SK-N-SH (cell line): Measurements from ENCODE around the gene MED27. TPM values are rescaled to one million over a fixed set of nuclear protein-coding genes. Genes with fewer than 3 reads are reported as not detected.

Experiments used
- CHD2 ChIP-seq: fragments of 150-350 bp; IDR thresholded peaks from 2 replicates; pipeline ENCODE4 v1.6.1; 2018; ENCODE audit warnings: low read length; ENCODE audit not compliant: partially characterized antibody
- ELF1 ChIP-seq: IDR thresholded peaks from 2 replicates; pipeline ENCODE4 v1.4.0; 2012
- GABPA ChIP-seq: IDR thresholded peaks from 2 replicates; pipeline ENCODE4 v1.4.0; 2012; ENCODE audit warnings: low read depth, mild to moderate bottlenecking
- JUND ChIP-seq: IDR thresholded peaks from 2 replicates; pipeline ENCODE4 v1.4.0; 2012
- MEF2A ChIP-seq: IDR thresholded peaks from 2 replicates; pipeline ENCODE4 v1.4.0; 2012; ENCODE audit warnings: low read depth, borderline replicate concordance
- MXI1 ChIP-seq: IDR thresholded peaks from 2 replicates; pipeline ENCODE4 v1.6.1; 2012; ENCODE audit warnings: mild to moderate bottlenecking, low read depth, low read length, improper control_type of control experiment
- NFIC ChIP-seq: IDR thresholded peaks from 2 replicates; pipeline ENCODE4 v1.4.0; 2012; ENCODE audit warnings: borderline replicate concordance
- NRF1 ChIP-seq: IDR thresholded peaks from 2 replicates; pipeline ENCODE4 v1.6.1; 2012; ENCODE audit warnings: low read depth, mild to moderate bottlenecking, low read length
- POLR2AphosphoS5 ChIP-seq: IDR thresholded peaks from 2 replicates; pipeline ENCODE4 v1.6.1; 2012; ENCODE audit warnings: low read depth, low read length
- RAD21 ChIP-seq: IDR thresholded peaks from 2 replicates; pipeline ENCODE4 v1.6.1; 2012; ENCODE audit warnings: mild to moderate bottlenecking, low read length
- RCOR1 ChIP-seq: fragments of 150-350 bp; IDR thresholded peaks from 2 replicates; pipeline ENCODE4 v1.6.1; 2017; ENCODE audit warnings: antibody characterized with exemption, low read length
- RFX5 ChIP-seq: IDR thresholded peaks from 2 replicates; pipeline ENCODE4 v1.6.1; 2012; ENCODE audit warnings: mild to moderate bottlenecking, improper control_type of control experiment, low read length
- SIN3A ChIP-seq: IDR thresholded peaks from 2 replicates; pipeline ENCODE4 v1.6.1; 2012; ENCODE audit warnings: low read depth, mild to moderate bottlenecking, low read length, moderate library complexity, borderline replicate concordance
- SMC3 ChIP-seq: IDR thresholded peaks from 2 replicates; pipeline ENCODE4 v1.6.1; 2012; ENCODE audit warnings: low read depth, low read length, improper control_type of control experiment
- TAF1 ChIP-seq: IDR thresholded peaks from 2 replicates; pipeline ENCODE4 v1.6.1; 2012; ENCODE audit warnings: low read depth, mild to moderate bottlenecking, low read length, moderate library complexity, borderline replicate concordance
- TCF12 ChIP-seq: IDR thresholded peaks from 2 replicates; pipeline ENCODE4 v1.4.0; 2012
- TEAD4 ChIP-seq: IDR thresholded peaks from 2 replicates; pipeline ENCODE4 v1.4.0; 2012; ENCODE audit warnings: mild to moderate bottlenecking, borderline replicate concordance; ENCODE audit not compliant: insufficient read depth
- YY1 ChIP-seq: IDR thresholded peaks from 2 replicates; pipeline ENCODE4 v1.4.0; 2012; ENCODE audit warnings: low read depth, mild to moderate bottlenecking
- polyA plus RNA-seq, 3 experiments: library from polyadenylated mRNA; depleted of rRNA; stranded (reverse); fragments of >200 nt; gene quantifications; 2 replicates each; pipeline ENCODE4 v1.2.3, GENCODE V29; 2012
- TF ChIP-seq, protein P1 (sequence below): IDR thresholded peaks from 2 replicates; pipeline ENCODE4 v1.4.0; 2012; ENCODE audit warnings: low read depth, borderline replicate concordance
- TF ChIP-seq, protein P2 (sequence below): IDR thresholded peaks from 2 replicates; pipeline ENCODE4 v1.6.1; 2012; ENCODE audit warnings: mild to moderate bottlenecking, low read depth, low read length, moderate library complexity
- TF ChIP-seq, protein P3 (sequence below): fragments of 200-600 bp; sonication (generic); IDR thresholded peaks from 2 replicates; pipeline ENCODE4 v1.6.1; 2017; ENCODE audit warnings: antibody characterized with exemption, mild to moderate bottlenecking, moderate library complexity
- TF ChIP-seq, protein P4 (sequence below): IDR thresholded peaks from 2 replicates; pipeline ENCODE4 v1.4.0; 2012; ENCODE audit warnings: low read depth

The MED27 gene
- polyA plus RNA-seq, 1 of the 3 experiments (the other 2 are of a cell fraction): 35.0 TPM

DNA sequence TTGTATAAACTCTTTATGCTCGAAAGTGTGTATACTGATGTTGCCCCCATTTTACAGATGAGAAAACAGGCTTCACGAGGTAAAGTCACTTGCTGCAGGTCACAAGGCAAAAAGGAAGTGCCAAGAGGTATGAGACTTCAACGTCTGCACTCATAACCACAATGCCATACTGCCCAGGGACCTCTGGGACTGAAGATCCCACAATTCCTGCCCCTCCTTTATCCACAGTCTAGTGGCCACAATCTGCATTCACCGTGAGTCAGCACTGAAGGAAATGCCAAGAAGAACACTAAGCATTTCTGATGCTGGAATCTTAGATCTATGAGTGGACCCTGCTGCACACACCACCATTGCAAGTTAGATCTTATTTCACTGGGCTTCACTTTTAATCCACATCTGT lies 37.3 kb downstream of the MED27 start (continued):
- TF ChIP-seq JUND (peak; percentile 94), TEAD4 (peak; percentile 83), YY1 (peak; percentile 16; the same call in 1 of the 2 replicates), MXI1 (no peak), TAF1 (no peak; the same call in 1 of the 2 replicates), RCOR1 (no peak; the same call in 1 of the 2 replicates), MEF2A (no peak), SIN3A (peak; percentile 40; the same call in 1 of the 2 replicates), NRF1 (no peak), ELF1 (peak; percentile 38; the same call in 1 of the 2 replicates), RFX5 (no peak), TCF12 (peak; percentile 92), SMC3 (no peak), NFIC (peak; percentile 90), GABPA (no peak), RAD21 (no peak), CHD2 (no peak), POLR2AphosphoS5 (peak; percentile 61; the same call in 1 of the 2 replicates)
- TF ChIP-seq, protein P1, sequence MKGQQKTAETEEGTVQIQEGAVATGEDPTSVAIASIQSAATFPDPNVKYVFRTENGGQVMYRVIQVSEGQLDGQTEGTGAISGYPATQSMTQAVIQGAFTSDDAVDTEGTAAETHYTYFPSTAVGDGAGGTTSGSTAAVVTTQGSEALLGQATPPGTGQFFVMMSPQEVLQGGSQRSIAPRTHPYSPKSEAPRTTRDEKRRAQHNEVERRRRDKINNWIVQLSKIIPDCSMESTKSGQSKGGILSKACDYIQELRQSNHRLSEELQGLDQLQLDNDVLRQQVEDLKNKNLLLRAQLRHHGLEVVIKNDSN: no peak
- TF ChIP-seq, protein P2, sequence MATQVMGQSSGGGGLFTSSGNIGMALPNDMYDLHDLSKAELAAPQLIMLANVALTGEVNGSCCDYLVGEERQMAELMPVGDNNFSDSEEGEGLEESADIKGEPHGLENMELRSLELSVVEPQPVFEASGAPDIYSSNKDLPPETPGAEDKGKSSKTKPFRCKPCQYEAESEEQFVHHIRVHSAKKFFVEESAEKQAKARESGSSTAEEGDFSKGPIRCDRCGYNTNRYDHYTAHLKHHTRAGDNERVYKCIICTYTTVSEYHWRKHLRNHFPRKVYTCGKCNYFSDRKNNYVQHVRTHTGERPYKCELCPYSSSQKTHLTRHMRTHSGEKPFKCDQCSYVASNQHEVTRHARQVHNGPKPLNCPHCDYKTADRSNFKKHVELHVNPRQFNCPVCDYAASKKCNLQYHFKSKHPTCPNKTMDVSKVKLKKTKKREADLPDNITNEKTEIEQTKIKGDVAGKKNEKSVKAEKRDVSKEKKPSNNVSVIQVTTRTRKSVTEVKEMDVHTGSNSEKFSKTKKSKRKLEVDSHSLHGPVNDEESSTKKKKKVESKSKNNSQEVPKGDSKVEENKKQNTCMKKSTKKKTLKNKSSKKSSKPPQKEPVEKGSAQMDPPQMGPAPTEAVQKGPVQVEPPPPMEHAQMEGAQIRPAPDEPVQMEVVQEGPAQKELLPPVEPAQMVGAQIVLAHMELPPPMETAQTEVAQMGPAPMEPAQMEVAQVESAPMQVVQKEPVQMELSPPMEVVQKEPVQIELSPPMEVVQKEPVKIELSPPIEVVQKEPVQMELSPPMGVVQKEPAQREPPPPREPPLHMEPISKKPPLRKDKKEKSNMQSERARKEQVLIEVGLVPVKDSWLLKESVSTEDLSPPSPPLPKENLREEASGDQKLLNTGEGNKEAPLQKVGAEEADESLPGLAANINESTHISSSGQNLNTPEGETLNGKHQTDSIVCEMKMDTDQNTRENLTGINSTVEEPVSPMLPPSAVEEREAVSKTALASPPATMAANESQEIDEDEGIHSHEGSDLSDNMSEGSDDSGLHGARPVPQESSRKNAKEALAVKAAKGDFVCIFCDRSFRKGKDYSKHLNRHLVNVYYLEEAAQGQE: no peak
- TF ChIP-seq, protein P3, sequence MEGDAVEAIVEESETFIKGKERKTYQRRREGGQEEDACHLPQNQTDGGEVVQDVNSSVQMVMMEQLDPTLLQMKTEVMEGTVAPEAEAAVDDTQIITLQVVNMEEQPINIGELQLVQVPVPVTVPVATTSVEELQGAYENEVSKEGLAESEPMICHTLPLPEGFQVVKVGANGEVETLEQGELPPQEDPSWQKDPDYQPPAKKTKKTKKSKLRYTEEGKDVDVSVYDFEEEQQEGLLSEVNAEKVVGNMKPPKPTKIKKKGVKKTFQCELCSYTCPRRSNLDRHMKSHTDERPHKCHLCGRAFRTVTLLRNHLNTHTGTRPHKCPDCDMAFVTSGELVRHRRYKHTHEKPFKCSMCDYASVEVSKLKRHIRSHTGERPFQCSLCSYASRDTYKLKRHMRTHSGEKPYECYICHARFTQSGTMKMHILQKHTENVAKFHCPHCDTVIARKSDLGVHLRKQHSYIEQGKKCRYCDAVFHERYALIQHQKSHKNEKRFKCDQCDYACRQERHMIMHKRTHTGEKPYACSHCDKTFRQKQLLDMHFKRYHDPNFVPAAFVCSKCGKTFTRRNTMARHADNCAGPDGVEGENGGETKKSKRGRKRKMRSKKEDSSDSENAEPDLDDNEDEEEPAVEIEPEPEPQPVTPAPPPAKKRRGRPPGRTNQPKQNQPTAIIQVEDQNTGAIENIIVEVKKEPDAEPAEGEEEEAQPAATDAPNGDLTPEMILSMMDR: no peak; the same call in 1 of the 2 replicates
- TF ChIP-seq, protein P4, sequence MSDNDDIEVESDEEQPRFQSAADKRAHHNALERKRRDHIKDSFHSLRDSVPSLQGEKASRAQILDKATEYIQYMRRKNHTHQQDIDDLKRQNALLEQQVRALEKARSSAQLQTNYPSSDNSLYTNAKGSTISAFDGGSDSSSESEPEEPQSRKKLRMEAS: peak; percentile 63
- TF ChIP-seq, all 33 proteins: peak for 15
